ENCODE data around the gene ALG14. TPM values are rescaled to one million over a fixed set of nuclear protein-coding genes. Genes with fewer than 3 reads are reported as not detected.

ALG14 gene
- polyA plus RNA-seq, 1 of the 3 experiments (the other 2 are of a cell fraction): 2.5 TPM

DNA sequence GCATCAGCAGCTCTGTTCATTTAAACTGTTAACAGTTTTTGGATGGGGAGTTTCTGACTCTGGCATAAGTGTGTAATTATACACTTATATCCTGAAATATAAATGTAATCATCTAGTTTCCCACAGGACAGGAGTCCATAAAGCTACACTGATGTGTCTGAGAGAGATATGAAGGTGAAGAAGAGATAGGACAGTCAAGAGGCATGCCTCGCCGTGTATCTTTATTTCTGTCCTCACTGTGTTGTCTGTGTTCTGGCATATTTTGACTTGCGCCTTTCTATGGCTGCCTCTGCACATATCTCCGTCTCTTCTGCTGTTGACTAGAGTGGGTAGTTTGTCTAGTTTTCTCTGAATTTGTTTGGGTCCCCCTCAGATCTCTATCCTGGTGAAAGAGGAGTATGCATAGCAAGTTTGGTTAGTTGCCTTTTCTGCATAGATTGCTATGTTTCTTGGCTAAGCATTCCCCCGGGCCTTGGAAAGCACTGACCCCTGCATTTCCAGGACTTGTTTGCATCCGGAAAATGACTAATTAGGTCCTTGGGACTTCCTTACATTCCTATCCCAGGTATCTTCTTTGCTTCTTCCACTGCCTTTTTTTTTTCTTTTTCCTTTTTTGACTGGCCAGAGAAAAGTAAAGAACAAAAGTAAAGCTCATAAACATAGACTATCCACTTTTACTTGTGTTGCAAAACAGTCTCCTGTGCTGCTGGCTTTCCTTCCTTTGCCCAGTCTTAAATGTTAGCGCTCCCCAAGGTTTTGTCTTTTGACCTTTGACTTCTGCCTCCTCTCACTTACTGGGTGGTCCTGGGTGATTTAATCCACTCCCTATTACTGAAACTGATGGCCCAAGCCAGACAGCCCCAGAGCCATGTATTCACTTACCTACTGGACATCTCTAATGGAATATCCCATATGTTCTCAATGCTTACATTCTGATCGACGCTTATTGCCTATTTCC, 118.2 kb downstream of the ALG14 start (continued):
- TF ChIP-seq NFIC (IDR thresholded peaks at IDR 0.05; ENCODE audit: borderline replicate concordance) (no peak), SIN3A (IDR thresholded peaks at IDR 0.05; ENCODE audit: borderline replicate concordance, low read depth, low read length) (no peak), YY1 (IDR thresholded peaks at IDR 0.05; ENCODE audit: low read depth) (no peak)
- TF ChIP-seq, protein P1, sequence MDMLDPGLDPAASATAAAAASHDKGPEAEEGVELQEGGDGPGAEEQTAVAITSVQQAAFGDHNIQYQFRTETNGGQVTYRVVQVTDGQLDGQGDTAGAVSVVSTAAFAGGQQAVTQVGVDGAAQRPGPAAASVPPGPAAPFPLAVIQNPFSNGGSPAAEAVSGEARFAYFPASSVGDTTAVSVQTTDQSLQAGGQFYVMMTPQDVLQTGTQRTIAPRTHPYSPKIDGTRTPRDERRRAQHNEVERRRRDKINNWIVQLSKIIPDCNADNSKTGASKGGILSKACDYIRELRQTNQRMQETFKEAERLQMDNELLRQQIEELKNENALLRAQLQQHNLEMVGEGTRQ (IDR thresholded peaks at IDR 0.05; ENCODE audit: borderline replicate concordance, low read depth, low read length): no peak

- Histone ChIP-seq H3K27ac (ENCODE audit: low read depth in 2 of 2, low read length in 1 of 2) (peak overlapping the region in 1 of 2 experiments; percentile 82; a peak in 2 of 4 replicates), H4K20me1 (ENCODE audit: insufficient read depth) (no peaks in the 10 kb centered on the region), H2AFZ (ENCODE audit: low read depth) (no peak overlapping the region), H3K9me2 (no peaks in the 10 kb centered on the region), H3F3A (replicated peaks; ENCODE audit: insufficient read depth) (peaks cover 4% of the 10 kb centered on the region), H3K27me3 (ENCODE audit: insufficient read depth) (no peaks in the 10 kb centered on the region), H3K4me2 (no peak overlapping the region), H3K4me1 (ENCODE audit: control insufficient read depth in 1 of 2, insufficient read depth in 2 of 2, low read depth in 1 of 2, low read length in 1 of 2) (peaks cover 0 to 37% of the 10 kb centered on the region in 2 experiments; a peak in 2 of 4 replicates), H3K36me3 (replicated peaks in 1 of 2; ENCODE audit: control insufficient read depth in 1 of 2, insufficient read depth in 2 of 2, low read length in 1 of 2) (no peaks in the 10 kb centered on the region), H3K9me3 (no peaks in the 10 kb centered on the region), H3K79me2 (ENCODE audit: insufficient read depth) (no peaks in the 10 kb centered on the region), H3K4me3 (ENCODE audit: low read depth in 2 of 2, low read length in 1 of 2) (no peak overlapping the region), H3K9ac (no peak overlapping the region)
- DNase-seq: no peak
- TF ChIP-seq EP300 (IDR thresholded peaks at IDR 0.05; ENCODE audit: borderline replicate concordance in 1 of 2, low read depth in 1 of 2, low read length in 1 of 2): no peak
- no peak for TF ChIP-seq ELF1 (IDR thresholded peaks at IDR 0.05)
- TF ChIP-seq TCF12 (IDR thresholded peaks at IDR 0.05): no peak
- no peak for TF ChIP-seq POLR2AphosphoS5 (IDR thresholded peaks at IDR 0.05; ENCODE audit: low read depth, low read length)
- TF ChIP-seq, protein P1 (IDR thresholded peaks at IDR 0.05; ENCODE audit: borderline replicate concordance, low read depth, low read length): no peak
- no peak for TF ChIP-seq FOSL2 (IDR thresholded peaks at IDR 0.05; ENCODE audit: borderline replicate concordance, low read depth)
- no peak for TF ChIP-seq RCOR1 (IDR thresholded peaks at IDR 0.05; ENCODE audit: low read length)
- no peak for TF ChIP-seq MXI1 (IDR thresholded peaks at IDR 0.05; ENCODE audit: low read depth, low read length)
- TF ChIP-seq TAF1 (IDR thresholded peaks at IDR 0.05; ENCODE audit: borderline replicate concordance, low read depth, low read length): no peak
- TF ChIP-seq RXRA (IDR thresholded peaks at IDR 0.05; ENCODE audit: borderline replicate concordance, low read depth): no peak
- TF ChIP-seq ZBTB33 (IDR thresholded peaks at IDR 0.05; ENCODE audit: borderline replicate concordance, low read depth): no peak
- no peak for TF ChIP-seq YY1 (IDR thresholded peaks at IDR 0.05; ENCODE audit: low read depth)
- POLR2A ChIA-PET: interaction anchor here (0.6 kb wide), 1 partner anchor 537 kb away, joined by 3 read pairs; no protein-coding TSS in a partner anchor
- WGBS (ENCODE audit: low lambda C conversion rate): 95% methylated on average over 6 of the region's 6 CpGs
- CTCF ChIA-PET: interaction anchor here (0.7 to 1.6 kb wide), 3 partner anchors 15 to 99 kb away, joined by 3 to 4 read pairs (median 3); no protein-coding TSS in a partner anchor
These were observed 119.0 kb downstream of the ALG14 start for GRCh38 chr1:94953746-94954145.

All from SK-N-SH (cell line).